GM13977 (cell line): ENCODE data around the gene BCAS3.

Experiments used
- DNase-seq: peaks from one replicate; pipeline ENCODE4 v3.0.0; 2012; ENCODE audit warnings: low spot score
- CTCF ChIP-seq: IDR thresholded peaks from 2 replicates; pipeline ENCODE4 v1.5.1; 2012; ENCODE audit warnings: mild to moderate bottlenecking, control low read depth; ENCODE audit not compliant: insufficient read depth; ENCODE audit errors: extremely low read depth, missing control alignments
- in situ Hi-C: fragments of 300-500 bp; cut with MboI; formaldehyde crosslinking; loops from one replicate; pipeline ENCODE4 v1.12.0; 2022; ENCODE audit warnings: low sequenced_read_pairs, low pct_unique_long_range_greater_than_20kb, mixed read lengths, inconsistent platforms; ENCODE audit not compliant: unreplicated experiment

BCAS3 gene

GRCh38 chr17:61202564-61202963, 524.9 kb downstream of the BCAS3 start:
- no peak for TF ChIP-seq CTCF
- in situ Hi-C loops: no loop called here
- DNase-seq: no peak

GRCh38 chr17:61203671-61204131, 526.0 kb downstream of the BCAS3 start:
- TF ChIP-seq CTCF: no peak
- DNase-seq: no peak
- in situ Hi-C loops: no loop called here

- no peak for DNase-seq
- in situ Hi-C loops: no loop called here
- TF ChIP-seq CTCF: no peak
Measured at GRCh38 chr17:61204456-61204855, 526.8 kb downstream of the BCAS3 start.

GRCh38 chr17:61205401-61205800, 527.8 kb downstream of the BCAS3 start:
- DNase-seq: no peak
- in situ Hi-C loops: no loop called here
- TF ChIP-seq CTCF: no peak

- in situ Hi-C loops: no loop called here
- TF ChIP-seq CTCF: no peak
Measured at GRCh38 chr17:61205931-61206330, 528.3 kb downstream of the BCAS3 start.

GRCh38 chr17:61206922-61207321, 529.3 kb downstream of the BCAS3 start:
- DNase-seq: no peak
- in situ Hi-C loops: no loop called here
- TF ChIP-seq CTCF: no peak

More at GRCh38 chr17:61205931-61206330, 528.3 kb downstream of the BCAS3 start:
- DNase-seq: no peak

- in situ Hi-C loops: no loop called here
- DNase-seq: no peak
- no peak for TF ChIP-seq CTCF
Measured at GRCh38 chr17:61208301-61209105, 530.9 kb downstream of the BCAS3 start.
